ENCODE data around the gene MRRF.
"Not testable (repeated sequence)": the region's sequence is repeated elsewhere in the genome, so short reads cannot be mapped to it uniquely, and the experiment has no call there.

The MRRF gene

GRCh38 chr9:122322553-122322952 is 57.9 kb downstream of the MRRF start:
- no peak overlapping the region for H3K4me3 ChIP-seq (ENCODE audit: low read length)
- no peak for TF ChIP-seq ZNF274 (IDR thresholded peaks at IDR 0.05; ENCODE audit: low read depth, low read length)

- H3K4me3 ChIP-seq (ENCODE audit: low read length): not testable (repeated sequence)
Measured at GRCh38 chr9:122324665-122325064, 60.0 kb downstream of the MRRF start.

- no peak overlapping the region for H3K4me3 ChIP-seq (ENCODE audit: low read length)
- TF ChIP-seq ZNF274 (IDR thresholded peaks at IDR 0.05; ENCODE audit: low read depth, low read length): no peak
Measured at GRCh38 chr9:122325124-122325523, 60.4 kb downstream of the MRRF start.

- no peak overlapping the region for H3K4me3 ChIP-seq (ENCODE audit: low read length)
Measured at GRCh38 chr9:122327175-122327574, 62.5 kb downstream of the MRRF start.

GRCh38 chr9:122329597-122329996 is 64.9 kb downstream of the MRRF start:
- TF ChIP-seq ZNF274 (IDR thresholded peaks at IDR 0.05; ENCODE audit: low read depth, low read length): no peak

More at GRCh38 chr9:122327175-122327574, 62.5 kb downstream of the MRRF start:
- TF ChIP-seq ZNF274 (IDR thresholded peaks at IDR 0.05; ENCODE audit: low read depth, low read length): no peak

GRCh38 chr9:122330466-122330865 is 65.8 kb downstream of the MRRF start:
- not testable (repeated sequence) for H3K4me3 ChIP-seq (ENCODE audit: low read length)

More at GRCh38 chr9:122329597-122329996, 64.9 kb downstream of the MRRF start:
- H3K4me3 ChIP-seq (ENCODE audit: low read length): no peak overlapping the region

- no peak for TF ChIP-seq ZNF274 (IDR thresholded peaks at IDR 0.05; ENCODE audit: low read depth, low read length)
Measured at GRCh38 chr9:122331523-122331927, 66.8 kb downstream of the MRRF start.

GRCh38 chr9:122332083-122332482 is 67.4 kb downstream of the MRRF start:
- H3K4me3 ChIP-seq (ENCODE audit: low read length): no peak overlapping the region
- TF ChIP-seq ZNF274 (IDR thresholded peaks at IDR 0.05; ENCODE audit: low read depth, low read length): no peak

More at GRCh38 chr9:122331523-122331927, 66.8 kb downstream of the MRRF start:
- H3K4me3 ChIP-seq (ENCODE audit: low read length): no peak overlapping the region

GRCh38 chr9:122332644-122333043 is 68.0 kb downstream of the MRRF start:
- no peak for TF ChIP-seq ZNF274 (IDR thresholded peaks at IDR 0.05; ENCODE audit: low read depth, low read length)
- no peak overlapping the region for H3K4me3 ChIP-seq (ENCODE audit: low read length)

GRCh38 chr9:122333169-122333808 is 68.6 kb downstream of the MRRF start:
- no peak overlapping the region for H3K4me3 ChIP-seq (ENCODE audit: low read length)
- TF ChIP-seq ZNF274 (IDR thresholded peaks at IDR 0.05; ENCODE audit: low read depth, low read length): no peak

- H3K4me3 ChIP-seq (ENCODE audit: low read length): no peak overlapping the region
Measured at GRCh38 chr9:122334916-122335315, 70.2 kb downstream of the MRRF start.

GRCh38 chr9:122336189-122336588 is 71.5 kb downstream of the MRRF start:
- no peak for TF ChIP-seq ZNF274 (IDR thresholded peaks at IDR 0.05; ENCODE audit: low read depth, low read length)
- no peak overlapping the region for H3K4me3 ChIP-seq (ENCODE audit: low read length)

More at GRCh38 chr9:122334916-122335315, 70.2 kb downstream of the MRRF start:
- TF ChIP-seq ZNF274 (IDR thresholded peaks at IDR 0.05; ENCODE audit: low read depth, low read length): no peak

GRCh38 chr9:122336866-122337555 is 72.3 kb downstream of the MRRF start:
- no peak overlapping the region for H3K4me3 ChIP-seq (ENCODE audit: low read length)
- TF ChIP-seq ZNF274 (IDR thresholded peaks at IDR 0.05; ENCODE audit: low read depth, low read length): no peak

- H3K4me3 ChIP-seq (ENCODE audit: low read length): no peak overlapping the region
- TF ChIP-seq ZNF274 (IDR thresholded peaks at IDR 0.05; ENCODE audit: low read depth, low read length): no peak
Measured at GRCh38 chr9:122337556-122337929, 72.9 kb downstream of the MRRF start.

GRCh38 chr9:122338536-122338935 is 73.9 kb downstream of the MRRF start:
- no peak overlapping the region for H3K4me3 ChIP-seq (ENCODE audit: low read length)

More at GRCh38 chr9:122338536-122338935, 73.9 kb downstream of the MRRF start:
- TF ChIP-seq ZNF274 (IDR thresholded peaks at IDR 0.05; ENCODE audit: low read depth, low read length): no peak

Measured in GM08714 (cell line).